Panc1 (cell line): ENCODE measurements around the gene SRCIN1.

Experiments
- POLR2AphosphoS5 ChIP-seq: IDR thresholded peaks from 2 replicates; pipeline ENCODE4 v1.6.1; 2012; ENCODE audit warnings: mild to moderate bottlenecking, low read depth, low read length, moderate library complexity
- SIN3A ChIP-seq: IDR thresholded peaks from 2 replicates; pipeline ENCODE4 v1.6.1; 2012; ENCODE audit warnings: low read depth, mild to moderate bottlenecking, low read length, moderate library complexity, borderline replicate concordance; ENCODE audit not compliant: insufficient read depth
- TCF7L2 ChIP-seq: IDR thresholded peaks from 2 replicates; pipeline ENCODE4 v1.6.1; 2011; ENCODE audit warnings: mild to moderate bottlenecking, low read depth, low read length, inconsistent platforms
- TF ChIP-seq, protein P1 (sequence below): fragments of 450-650 bp; IDR thresholded peaks from 2 replicates; pipeline ENCODE4 v1.5.1; 2017; ENCODE audit warnings: mild to moderate bottlenecking
- TF ChIP-seq, protein P2 (sequence below), 2 experiments: IDR thresholded peaks; 2 replicates each; pipeline ENCODE4 v1.6.1; 2011 to 2012; ENCODE audit warnings: low read depth in 2 of 2, control low read depth in 1 of 2, low read length in 1 of 2, mild to moderate bottlenecking in 1 of 2, moderate library complexity in 1 of 2; ENCODE audit not compliant: insufficient read depth in 1 of 2

DNA sequence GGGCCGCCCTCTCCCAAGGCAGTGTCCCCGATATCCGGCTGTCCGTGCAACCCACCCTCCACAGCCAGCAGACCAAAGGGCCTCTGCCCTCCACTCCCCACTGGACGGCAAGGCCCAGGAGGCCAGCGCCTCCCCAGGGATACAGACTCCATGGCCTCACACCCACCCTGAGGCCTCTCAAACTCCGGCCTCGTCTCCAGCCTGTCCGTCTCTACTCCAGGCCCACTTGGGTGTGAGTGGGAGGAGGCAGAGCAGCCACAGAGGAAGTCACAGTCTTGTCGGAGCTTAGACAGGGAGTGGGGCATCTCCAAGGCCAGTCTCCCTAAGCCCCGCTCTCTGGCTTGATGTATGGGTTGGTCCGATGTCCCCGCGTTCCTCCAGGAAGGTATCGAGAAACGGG lies 73.3 kb downstream of the SRCIN1 start:
- TF ChIP-seq, protein P1, sequence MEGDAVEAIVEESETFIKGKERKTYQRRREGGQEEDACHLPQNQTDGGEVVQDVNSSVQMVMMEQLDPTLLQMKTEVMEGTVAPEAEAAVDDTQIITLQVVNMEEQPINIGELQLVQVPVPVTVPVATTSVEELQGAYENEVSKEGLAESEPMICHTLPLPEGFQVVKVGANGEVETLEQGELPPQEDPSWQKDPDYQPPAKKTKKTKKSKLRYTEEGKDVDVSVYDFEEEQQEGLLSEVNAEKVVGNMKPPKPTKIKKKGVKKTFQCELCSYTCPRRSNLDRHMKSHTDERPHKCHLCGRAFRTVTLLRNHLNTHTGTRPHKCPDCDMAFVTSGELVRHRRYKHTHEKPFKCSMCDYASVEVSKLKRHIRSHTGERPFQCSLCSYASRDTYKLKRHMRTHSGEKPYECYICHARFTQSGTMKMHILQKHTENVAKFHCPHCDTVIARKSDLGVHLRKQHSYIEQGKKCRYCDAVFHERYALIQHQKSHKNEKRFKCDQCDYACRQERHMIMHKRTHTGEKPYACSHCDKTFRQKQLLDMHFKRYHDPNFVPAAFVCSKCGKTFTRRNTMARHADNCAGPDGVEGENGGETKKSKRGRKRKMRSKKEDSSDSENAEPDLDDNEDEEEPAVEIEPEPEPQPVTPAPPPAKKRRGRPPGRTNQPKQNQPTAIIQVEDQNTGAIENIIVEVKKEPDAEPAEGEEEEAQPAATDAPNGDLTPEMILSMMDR: no peak
- TF ChIP-seq POLR2AphosphoS5: no peak
- no peak for TF ChIP-seq SIN3A
- TF ChIP-seq, protein P2, sequence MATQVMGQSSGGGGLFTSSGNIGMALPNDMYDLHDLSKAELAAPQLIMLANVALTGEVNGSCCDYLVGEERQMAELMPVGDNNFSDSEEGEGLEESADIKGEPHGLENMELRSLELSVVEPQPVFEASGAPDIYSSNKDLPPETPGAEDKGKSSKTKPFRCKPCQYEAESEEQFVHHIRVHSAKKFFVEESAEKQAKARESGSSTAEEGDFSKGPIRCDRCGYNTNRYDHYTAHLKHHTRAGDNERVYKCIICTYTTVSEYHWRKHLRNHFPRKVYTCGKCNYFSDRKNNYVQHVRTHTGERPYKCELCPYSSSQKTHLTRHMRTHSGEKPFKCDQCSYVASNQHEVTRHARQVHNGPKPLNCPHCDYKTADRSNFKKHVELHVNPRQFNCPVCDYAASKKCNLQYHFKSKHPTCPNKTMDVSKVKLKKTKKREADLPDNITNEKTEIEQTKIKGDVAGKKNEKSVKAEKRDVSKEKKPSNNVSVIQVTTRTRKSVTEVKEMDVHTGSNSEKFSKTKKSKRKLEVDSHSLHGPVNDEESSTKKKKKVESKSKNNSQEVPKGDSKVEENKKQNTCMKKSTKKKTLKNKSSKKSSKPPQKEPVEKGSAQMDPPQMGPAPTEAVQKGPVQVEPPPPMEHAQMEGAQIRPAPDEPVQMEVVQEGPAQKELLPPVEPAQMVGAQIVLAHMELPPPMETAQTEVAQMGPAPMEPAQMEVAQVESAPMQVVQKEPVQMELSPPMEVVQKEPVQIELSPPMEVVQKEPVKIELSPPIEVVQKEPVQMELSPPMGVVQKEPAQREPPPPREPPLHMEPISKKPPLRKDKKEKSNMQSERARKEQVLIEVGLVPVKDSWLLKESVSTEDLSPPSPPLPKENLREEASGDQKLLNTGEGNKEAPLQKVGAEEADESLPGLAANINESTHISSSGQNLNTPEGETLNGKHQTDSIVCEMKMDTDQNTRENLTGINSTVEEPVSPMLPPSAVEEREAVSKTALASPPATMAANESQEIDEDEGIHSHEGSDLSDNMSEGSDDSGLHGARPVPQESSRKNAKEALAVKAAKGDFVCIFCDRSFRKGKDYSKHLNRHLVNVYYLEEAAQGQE (IDR thresholded peaks at IDR 0.05; ENCODE audit: insufficient read depth in 1 of 2, low read depth in 2 of 2, low read length in 1 of 2): no peak
- no peak for TF ChIP-seq TCF7L2
